Activated CD8-positive, alpha-beta memory T cell treated with anti-CD3 and anti-CD28 coated beads for 36 hours (primary cell): ENCODE data around the gene MGMT. TPM values are rescaled to one million over a fixed set of nuclear protein-coding genes. Genes with fewer than 3 reads are reported as not detected.

ENCODE experiments used
- CTCF ChIA-PET: fragments of 350-600 bp; sonication (Branson Sonifier 250); formaldehyde crosslinking; loops from one replicate; lab custom pipeline; 2021; ENCODE audit warnings: antibody characterized with exemption; lab: Charles Lee
- POLR2A ChIA-PET: fragments of 350-600 bp; sonication (Branson Sonifier 250); formaldehyde crosslinking; loops from one replicate; lab custom pipeline; 2021; ENCODE audit warnings: antibody characterized with exemption; lab: Charles Lee
- total RNA-seq, 2 experiments: library from RNA; stranded (reverse); gene quantifications; one replicate each; pipeline ENCODE4 v1.2.3, GENCODE V29; 2021

MGMT gene
- total RNA-seq, 2 experiments from 2014 or later, result 21.0 to 22.0 TPM

DNA sequence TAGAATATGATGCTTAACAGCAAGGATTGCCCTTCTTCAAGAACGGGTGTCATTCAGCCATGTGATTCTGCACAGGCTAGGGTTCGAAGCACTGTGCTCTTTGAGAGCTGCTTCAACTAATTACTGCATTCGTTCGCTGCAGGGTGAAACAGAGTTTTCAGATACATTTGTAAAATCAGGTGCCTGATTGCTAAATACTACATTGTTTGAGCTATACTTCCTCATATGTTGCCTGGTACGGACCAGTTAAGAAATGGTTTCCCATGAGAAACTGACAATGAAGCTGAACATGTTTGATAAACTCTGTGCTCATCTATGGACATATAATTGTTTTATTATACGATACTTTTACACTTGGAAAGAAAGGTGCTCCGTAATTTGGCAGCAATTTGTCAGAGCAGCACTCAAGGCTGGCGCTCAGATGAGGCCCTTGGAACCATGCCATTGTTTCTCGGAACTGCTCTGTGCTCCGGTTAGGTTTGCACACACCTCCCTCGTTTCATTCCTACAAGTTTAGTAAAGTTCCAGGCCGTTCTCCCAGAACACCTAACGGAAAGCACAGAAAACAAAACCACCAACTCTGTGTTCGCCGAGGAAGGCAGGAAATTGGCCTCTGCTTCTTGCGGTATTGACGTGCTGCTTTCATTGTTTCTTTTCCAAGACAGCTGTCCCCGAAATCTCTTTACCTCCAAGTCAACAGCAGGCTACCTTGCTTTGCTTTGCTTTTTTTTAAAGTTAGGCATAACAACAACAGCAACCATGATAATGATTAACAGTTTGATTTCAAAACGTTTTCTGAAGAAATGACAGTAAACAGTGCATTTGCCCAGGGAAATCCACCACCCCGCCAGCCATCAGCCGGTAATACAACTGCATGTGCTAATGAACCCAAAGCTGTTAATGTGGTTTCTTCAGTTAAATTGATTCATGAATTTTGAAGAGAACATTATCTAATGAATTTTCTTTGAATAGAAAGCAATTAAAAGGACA is 290.2 kb downstream of the MGMT start:
- CTCF ChIA-PET, result no interaction called here
- POLR2A ChIA-PET, result no interaction called here

DNA sequence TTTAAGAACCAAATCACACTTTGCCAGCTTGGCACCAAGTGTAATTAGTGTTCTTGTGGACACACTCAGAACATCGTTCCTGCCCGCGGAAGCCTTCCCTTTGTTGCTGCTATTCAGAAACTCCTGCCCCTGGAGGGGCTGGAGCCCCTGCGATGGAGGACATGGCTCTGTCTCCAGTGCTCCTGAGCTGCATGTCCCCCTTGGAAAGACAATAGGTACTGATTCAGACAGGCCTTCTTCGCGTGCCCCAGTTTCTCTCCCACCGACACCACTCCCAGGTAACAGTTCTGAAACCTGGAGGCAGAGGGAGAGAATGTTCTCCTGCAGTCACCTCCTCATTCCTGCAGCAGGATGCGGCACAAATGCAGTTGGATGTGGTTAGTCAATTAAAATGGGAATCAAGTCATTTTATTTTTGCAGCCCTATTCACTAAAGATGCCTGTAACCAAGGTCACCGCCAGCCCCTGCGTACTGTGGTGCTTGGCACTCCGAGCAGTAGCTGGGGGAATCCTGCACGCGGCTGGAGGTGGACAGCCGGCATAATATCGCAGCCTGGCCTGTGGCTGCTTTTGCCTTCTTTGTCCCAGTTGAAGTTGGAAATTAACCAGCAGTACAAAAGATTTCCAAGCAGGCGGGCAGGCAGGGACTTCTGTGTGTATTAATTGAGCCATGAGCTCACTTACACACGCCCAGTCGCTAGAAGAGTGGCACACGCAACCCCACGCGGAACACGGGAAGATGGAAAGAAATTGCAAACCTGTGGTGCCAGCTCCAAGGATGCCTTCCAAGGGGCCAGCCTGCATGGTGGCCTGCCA is 291.4 kb downstream of the MGMT start:
- POLR2A ChIA-PET, result no interaction called here
- CTCF ChIA-PET, result no interaction called here

DNA sequence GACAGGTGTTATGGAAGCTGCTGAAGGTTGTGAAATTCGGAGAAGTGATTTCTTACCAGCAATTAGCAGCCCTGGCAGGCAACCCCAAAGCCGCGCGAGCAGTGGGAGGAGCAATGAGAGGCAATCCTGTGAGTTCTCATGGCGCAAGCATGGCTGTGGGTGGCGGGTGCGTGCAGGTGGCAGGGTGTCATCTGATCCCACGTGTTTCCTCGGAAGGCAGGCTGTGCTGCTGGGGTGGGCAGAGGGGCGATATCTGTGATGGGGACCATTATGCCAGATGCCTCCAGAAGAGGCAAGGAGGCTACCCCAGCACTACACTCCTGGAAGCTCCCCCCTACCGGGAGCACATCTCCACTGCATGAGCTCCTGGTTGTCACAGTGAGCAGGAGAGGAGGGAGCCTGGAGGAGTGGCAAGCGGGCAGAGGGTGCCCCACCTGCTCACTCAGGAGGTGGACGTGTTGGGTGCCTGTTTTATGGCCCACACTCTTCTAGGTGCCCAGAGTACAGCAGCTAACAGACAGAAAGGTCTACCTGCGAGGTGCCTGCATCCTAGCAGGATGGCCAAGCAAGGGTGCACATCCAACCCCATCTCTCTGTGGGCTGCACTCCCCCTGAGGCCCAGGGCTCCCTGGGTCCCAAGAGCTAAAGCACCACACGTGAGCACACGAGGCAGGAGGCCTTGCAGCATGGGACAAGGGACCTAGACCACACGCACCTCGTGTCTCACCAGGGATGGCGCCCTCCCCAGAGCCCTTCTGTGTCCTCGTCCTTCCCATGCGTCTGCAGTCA is 292.4 kb downstream of the MGMT start:
- POLR2A ChIA-PET, result no interaction called here
- CTCF ChIA-PET, result no interaction called here

DNA sequence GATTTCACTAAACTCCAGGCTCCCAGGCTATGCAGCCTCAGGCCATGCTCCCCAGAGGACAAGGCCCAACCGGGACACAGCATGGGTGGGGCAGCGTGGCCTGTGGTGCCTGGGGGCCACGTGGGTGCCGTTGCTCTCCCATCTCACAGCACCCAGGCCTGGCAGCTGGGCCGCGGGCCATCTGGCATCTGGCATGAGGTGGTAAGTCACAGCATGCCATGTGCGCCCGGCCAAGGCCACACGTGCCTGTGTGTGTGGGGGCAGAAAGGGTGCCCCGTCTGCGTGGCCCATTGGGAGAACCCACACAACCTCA is 292.9 kb downstream of the MGMT start:
- CTCF ChIA-PET, result no interaction called here
- POLR2A ChIA-PET, result no interaction called here

DNA sequence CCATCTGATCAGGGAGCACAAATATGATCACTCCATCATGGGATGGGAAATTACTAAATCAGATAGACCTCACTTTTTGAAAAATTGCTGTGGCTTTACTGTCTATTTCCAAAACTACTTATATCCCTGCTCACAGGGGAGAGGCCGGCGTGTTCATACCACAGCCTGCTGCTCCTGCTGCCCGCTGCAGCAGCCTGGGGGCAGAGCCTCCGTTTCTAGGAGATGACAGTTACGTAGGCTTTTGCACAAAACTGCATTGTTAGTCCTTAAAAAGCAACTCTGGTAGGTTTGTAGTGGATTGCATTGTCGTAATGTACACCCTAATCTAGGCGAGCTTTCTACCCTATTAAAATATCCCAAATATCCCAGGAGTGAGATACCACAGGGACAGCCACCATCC is 293.4 kb downstream of the MGMT start:
- CTCF ChIA-PET, result no interaction called here
- POLR2A ChIA-PET, result no interaction called here

DNA sequence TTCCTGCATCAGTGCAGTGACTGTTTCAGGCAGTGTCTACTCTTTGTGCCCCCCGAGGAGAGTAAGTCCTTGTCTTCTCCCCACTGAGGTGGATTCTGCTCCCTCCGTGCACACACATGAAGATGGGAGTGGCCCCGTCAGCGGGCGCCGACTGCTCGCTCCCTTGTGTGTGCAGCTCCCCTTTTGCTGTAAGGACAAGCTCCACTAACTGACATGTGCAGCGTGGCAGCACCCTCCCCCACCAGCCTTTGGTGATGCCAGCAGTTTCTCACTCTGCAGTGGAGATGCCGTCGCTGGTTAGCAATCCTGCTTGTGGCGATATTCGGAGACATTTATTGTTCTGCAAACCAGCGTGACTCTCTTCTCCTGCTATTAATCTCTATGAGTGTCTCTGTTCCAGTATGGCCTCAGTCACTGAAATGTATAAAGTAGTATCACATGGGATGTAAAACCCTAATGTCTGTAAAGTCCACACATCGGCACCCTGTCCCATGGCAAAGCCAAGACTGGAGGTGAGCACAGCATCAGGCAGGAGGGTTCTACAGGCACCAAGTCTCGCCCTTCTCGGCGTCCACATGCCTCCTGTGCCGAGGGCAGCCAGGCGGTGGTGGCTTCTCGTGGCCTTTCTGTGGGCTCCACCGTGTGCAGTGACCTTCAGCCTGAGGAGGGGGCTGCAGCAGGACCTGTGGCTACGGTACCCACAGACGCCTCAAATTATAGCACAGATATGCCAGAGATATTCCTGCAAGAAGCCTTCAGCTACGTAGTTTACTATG is 294.3 kb downstream of the MGMT start:
- POLR2A ChIA-PET, result no interaction called here
- CTCF ChIA-PET, result no interaction called here

DNA sequence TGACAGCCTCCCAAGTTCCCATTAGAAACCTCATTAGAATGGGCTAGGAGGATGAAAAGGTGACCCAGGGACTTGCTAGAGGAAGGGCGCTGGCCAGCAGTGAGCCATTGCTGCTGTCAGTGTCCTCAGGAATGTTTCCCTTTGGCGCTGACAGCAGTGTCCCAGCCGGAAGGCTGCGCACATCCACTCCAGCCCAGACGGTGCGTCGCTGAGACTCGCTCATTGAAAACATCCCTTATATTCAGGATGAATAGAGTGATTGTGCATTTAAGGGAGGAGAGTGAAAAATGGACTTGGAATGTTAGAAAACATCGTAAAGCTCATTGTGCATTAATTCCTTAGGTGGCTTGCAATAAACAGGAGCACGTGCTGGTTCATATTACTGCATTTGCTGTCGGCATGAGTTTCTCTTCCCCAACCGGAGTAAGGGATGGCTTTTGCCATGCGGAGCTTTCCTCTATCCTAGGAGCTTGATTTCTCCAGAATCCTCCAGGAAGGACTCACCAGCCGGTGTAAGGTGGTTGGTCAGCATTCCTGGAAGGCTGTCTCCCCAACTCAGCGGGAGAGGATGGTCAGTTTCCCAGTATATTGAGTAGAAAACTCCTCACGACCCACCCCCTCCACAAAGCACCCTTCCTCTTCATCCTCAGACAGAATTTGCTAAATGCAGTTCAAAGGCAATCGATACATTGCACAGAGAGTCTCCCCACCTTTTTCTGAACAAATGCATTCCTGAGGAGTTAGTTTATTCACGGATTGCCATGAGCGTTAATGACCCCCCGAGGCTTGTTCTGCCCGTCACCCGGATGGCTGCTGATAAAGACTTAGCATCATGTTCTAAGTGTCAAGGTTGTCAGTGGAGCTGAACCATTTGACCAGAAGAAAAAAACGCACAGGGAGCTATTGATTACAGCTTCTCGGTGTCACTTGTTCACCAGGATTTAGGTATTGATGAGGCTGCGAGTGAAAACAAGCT is 295.2 kb downstream of the MGMT start:
- ChIA-PET CTCF (no interaction called here), POLR2A (no interaction called here)

DNA sequence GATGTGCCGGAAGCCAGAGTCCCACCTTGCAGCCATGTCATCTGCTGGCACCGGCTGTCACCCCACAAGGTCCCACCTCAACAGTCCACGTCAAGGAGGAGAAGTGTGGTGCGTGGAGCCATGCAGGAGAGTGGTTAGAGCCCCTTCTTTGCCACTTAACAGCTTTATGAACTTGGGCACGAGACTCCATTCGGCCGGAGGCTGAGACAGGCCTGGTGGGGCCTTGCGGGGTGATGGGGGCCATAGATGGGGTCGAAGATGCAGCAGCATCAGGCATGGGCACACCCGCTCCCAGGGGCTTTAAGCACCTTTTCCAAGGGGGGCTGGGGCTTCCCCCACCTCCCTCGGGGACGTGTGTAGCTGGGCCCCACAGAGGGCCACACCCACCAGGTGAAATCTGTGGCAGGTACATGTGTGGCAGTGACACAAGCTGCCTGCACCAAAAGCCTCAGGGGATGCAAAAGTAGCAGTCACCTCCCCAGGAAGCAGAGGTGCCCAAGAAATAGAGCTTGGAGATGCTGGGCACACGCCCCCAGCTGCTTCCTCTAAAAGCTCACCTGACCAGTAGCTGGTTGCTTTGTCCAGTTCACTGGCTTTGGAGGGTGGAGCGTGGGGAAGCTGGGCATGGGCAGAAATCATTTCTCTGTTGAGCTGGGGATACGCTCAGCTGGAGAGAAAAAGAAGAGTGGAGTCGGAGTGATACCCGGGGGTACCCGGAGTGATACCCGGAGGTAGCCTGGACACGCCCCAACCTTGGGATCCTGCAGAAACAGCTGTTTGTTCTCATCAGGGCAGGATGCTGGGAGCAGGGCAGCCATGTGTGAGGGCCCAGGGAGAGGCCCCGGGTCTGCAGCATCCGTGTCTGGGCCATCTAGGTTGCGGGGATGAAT is 297.2 kb downstream of the MGMT start:
- ChIA-PET POLR2A (no interaction called here), CTCF (no interaction called here)

DNA sequence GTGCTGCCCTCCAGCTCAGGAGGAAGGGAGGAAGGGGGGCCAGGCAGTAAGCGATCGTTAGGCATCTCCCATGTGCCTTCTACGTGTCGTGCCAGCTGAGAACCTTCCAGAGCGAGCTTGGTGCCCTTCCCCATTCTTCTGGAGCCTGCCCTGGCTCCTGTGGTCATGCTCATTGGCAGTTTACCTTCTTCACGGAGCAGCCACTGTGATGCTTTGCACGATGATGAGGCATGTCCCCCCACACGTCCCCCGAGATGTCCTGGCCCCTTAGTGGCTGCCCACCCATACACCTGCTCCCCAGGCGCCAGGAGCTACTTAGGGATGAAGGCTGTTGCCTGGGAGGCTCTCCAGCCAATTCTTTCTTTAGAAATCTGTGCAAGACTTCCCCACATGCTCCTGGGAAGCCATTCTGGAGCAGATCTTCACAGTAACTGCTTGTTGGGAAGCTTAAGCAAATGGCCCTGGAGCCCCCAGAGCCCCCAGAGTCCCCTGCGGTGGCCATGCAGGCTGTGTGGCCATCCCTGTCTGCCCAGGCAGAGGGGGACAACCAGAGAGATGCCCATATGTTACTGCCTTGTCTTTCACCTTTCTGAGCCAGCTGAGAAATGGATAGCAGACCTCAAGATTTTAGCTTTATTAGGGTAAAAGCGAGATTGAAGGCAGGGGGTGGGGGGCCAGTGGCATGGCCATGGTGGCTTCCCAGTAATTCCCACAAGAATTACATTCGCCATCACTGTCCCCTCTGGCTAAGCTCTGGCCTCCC is 298.0 kb downstream of the MGMT start:
- POLR2A ChIA-PET, result no interaction called here
- CTCF ChIA-PET, result no interaction called here

DNA sequence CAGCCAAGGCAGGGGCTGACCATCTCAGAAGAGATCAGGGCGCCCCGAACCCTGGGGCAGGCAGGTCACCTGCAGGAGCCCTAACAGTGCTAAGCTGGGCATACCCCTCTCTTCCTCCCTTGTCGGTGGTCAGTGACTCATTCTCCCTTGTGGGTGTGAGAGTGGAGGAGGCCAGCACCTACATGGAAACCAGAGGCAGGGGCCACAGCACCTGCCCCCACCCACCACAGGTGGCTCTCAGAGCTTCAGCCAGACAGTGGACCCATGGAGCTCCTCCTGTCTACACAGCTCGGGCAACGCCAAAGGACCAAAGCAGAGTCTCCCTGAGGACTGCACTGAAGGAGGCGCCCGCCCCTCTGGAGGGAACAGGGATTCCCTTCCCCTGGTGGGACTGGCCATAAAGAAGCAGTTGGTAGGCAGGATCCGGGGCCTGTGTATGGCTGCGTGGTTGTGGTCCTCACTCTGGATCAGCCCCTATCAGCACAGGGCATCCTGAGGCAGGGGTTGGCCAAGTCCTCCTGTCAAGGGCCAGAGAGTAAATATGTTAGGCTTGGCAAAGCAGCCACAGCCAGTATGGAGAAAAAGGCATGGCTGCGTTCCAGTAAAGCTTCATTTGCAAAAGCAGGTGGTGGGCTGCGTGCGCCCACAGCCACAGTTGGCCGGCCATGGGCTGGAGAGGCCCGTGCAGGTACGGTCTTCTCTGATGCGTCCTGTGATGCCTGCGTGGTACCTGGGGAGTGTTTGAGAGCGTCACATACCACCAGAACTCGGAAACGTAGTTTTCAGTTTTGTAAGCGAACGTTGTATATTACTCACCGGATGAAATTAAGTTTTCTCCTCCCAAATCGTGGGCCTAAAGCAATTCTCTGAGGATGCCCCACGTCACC is 298.9 kb downstream of the MGMT start:
- CTCF ChIA-PET, result no interaction called here
- POLR2A ChIA-PET, result no interaction called here

DNA sequence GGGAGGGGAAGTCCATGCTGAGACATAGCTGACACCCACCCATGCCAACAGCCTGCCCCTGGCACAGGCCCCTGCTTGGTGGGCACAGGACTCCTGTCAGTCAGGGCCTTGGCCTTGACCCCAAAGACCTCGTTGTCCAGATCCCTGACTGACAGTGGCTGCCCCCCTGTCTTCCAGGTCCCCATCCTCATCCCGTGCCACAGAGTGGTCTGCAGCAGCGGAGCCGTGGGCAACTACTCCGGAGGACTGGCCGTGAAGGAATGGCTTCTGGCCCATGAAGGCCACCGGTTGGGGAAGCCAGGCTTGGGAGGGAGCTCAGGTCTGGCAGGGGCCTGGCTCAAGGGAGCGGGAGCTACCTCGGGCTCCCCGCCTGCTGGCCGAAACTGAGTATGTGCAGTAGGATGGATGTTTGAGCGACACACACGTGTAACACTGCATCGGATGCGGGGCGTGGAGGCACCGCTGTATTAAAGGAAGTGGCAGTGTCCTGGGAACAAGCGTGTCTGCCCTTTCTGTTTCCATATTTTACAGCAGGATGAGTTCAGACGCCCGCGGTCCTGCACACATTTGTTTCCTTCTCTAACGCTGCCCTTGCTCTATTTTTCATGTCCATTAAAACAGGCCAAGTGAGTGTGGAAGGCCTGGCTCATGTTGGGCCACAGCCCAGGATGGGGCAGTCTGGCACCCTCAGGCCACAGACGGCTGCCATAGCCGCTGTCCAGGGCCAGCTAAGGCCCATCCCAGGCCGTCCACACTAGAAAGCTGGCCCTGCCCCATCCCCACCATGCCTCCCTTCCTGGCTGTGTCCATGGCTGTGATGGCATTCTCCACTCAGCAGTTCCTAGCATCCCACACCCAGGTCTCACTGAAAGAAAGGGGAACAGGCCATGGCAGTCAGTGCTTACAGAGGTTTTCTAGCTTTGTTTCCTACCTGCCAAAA is 299.8 kb downstream of the MGMT start:
- CTCF ChIA-PET, result no interaction called here
- POLR2A ChIA-PET, result no interaction called here

DNA sequence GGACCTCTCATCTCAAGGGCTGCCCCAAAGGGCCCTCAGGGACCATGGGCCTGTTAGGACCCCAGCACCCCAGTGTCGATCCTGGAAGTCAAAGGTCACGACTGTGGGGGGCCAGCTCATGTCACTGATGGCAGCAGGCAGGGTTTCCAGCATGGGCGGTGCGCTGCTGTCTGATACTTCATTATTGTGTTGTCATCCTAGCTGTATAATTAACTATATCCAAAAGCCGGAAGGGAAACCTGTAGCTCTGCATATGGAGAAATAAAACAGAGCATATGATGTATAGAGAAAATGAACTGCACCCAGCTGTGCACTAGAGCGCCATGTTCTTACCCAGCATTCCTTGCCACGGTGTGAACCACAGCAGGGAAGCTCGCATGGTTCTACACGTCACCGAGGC is 300.7 kb downstream of the MGMT start:
- ChIA-PET CTCF (no interaction called here), POLR2A (no interaction called here)

DNA sequence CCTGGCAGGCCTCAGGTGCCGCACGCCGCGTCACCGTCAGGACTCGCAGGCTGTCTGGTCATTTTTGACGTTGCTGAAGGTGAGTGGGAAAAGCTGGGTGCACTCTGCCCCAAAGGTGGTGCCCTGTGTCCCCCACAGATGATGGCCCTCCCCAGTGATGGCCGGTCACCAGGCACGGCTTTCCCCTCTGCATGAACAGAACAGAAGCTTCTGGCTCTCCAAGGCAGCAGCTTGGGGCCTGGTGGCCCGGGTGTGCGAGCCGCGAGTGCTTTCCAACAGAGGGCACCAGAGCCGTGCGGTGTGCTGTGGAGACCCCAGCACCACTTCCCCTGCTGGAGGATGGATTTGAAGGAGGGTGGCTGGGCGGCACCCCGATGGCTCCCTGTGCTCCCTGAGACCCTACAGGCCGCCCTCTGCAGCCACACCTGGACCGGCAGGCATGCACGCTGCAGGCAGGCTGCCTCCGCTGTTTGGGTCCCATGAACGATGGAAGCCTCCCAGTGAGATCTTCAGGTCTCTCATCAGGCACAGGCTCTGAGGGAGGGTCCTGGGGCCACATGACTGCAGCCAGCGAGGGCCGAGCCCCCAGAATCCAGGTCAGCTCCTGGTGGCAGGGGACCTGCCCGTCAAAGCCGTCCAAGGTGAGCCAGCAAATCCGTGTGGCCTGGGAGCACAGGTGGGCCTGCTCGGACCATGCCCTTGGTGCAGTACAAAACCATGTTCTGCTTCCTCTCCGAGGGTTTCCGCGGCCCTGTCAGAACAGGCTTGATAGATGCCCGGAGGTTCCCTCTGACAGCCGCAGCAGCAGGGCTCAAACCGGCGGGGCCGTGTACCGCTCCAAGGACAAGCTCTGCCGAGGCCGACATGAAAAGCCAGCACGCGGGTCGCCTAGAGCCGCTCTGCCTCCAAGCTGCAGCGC is 301.7 kb downstream of the MGMT start:
- CTCF ChIA-PET, result no interaction called here
- POLR2A ChIA-PET, result no interaction called here
